DMS 273 (cell line): Measurements from ENCODE around the gene SLC3A2.
"Not testable (repeated sequence)": the region's sequence is repeated elsewhere in the genome, so short reads cannot be mapped to it uniquely, and the experiment has no call there.

Experiments
- DNase-seq: peaks from one replicate; lab custom pipeline; 2025; ENCODE audit not compliant: unreplicated experiment; lab: John Stamatoyannopoulos, UW

The SLC3A2 gene

DNA sequence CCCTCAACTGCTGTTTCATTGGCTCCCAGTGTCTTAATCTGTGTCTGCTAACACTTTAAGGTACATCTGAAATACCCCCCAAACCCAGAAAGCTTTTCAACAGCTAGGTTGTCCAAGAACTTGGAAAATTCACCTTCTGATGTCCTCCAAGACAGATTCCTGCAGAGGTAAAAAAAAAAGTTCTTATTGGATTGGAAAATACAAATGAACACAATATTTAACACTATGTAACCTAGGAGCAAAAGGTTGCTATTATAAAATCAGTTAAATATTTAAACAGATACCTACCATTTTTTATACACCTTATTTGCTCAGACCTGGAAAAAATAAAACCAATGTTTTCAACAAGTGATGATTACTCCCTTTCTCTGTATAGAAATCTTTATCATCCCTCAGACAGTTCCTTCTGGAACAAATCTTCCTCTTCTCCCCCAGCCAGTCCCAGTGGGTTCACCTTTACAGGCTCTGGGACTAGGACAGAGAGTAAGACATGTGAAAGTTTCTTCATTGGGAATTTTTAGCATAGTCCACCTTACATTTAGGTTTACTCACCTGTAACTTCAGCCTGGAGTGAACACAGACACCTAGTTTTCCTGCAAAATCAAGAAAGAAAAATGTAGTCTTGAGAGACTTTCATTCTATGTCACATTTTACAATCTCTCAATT lies 28.0 kb upstream of the SLC3A2 start:
- peak; percentile 49 for DNase-seq

DNA sequence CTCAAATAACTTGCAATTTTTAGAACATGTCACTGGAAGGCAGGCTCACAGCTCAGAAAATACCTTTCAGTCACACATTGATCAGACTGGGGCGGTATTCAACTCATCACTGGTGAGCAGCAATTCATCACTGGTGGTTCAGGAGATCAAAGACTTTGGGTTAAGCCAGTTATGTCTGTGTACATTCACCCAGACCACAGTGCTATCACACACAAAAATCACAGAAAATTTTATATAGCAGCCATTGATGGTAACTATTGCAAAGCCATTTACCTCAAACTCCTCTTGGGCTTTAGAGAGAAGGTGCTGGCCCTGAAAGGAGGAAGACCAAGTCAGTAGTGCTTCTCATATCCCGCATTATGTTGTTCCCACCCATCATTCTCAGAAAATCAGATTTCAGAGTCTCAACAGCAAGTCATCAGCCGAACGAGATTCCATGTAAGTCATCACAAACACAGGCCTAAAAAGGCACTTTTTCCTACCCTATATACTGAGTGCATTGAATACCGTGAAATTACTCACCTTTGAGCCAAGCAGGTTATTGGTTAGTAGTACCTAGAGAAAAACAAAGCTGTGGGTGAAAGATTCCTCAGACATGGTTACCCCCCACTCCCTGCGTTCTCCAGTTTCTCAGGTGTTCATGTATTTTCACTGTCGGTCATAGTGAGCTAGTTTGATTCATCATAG lies 27.3 kb upstream of the SLC3A2 start:
- no peak for DNase-seq

DNA sequence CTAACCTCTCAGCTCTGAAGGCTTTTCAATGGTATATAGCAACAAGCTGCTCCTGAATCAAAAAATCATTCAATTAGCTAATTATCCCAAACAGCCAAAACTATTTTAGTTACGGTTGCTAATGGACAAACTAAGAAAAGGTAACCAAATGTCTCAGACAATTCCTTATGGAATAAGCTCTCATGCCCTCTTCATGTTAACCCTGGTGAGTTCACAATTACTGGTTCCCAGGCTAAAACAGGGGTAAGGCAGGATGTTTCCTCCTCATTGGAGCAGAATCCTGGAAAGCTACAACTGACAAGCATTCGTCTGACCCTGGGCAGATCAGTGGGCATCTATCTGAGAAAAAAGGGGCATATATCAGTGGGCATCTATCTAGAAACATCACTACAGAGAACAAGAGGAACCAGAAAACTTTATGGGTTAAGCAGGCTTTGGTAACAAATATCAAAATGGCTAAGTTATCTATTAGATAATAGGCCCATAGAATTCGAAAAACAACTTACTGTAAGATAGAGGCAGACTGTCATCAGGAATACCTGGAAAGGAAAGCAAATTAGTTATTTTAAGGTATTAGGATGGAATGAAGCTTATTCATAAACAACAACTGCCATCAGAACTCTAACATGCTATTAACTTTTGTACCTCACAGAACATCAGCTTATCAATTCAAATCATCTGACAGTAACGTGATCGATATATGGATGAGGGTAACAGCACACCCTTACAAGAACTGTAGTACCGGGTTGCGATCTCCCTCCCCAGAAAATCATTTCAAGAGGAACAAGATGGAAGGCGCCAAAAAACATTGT lies 26.5 kb upstream of the SLC3A2 start:
- no peak for DNase-seq

DNA sequence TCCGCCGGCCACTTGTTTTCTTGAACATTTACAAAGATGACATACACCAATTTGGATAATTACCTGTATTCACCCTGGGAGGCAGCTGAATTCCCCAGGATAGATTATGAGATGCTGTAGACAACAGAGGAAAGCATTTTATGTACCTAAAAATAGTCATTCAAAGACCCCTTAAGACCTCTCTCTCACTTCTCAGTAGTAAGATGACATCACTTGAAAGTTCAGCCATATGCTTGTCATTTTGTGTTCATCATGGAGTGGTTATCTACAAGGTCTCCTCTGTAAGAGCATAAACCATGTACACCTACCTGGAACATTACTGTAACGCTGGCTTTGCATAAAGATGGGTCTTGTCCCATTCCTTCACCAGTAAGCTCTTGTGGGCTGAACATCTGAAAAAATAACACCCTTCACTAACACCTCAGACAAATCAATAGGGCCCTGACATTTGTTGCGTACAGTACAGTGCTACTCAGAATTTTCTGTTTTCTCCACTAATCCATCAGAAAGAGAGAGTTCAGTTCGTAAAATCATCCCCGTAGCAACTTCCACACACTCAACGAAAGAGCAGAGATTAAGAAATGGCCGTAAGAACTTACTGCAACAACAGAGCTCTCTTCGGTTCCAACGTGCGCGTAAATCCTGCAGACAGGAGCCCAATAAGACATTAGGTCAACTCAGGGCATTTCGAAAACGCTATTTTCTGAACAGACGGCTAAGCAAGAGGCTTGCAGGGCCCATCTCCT lies 25.7 kb upstream of the SLC3A2 start:
- DNase-seq = no peak

DNA sequence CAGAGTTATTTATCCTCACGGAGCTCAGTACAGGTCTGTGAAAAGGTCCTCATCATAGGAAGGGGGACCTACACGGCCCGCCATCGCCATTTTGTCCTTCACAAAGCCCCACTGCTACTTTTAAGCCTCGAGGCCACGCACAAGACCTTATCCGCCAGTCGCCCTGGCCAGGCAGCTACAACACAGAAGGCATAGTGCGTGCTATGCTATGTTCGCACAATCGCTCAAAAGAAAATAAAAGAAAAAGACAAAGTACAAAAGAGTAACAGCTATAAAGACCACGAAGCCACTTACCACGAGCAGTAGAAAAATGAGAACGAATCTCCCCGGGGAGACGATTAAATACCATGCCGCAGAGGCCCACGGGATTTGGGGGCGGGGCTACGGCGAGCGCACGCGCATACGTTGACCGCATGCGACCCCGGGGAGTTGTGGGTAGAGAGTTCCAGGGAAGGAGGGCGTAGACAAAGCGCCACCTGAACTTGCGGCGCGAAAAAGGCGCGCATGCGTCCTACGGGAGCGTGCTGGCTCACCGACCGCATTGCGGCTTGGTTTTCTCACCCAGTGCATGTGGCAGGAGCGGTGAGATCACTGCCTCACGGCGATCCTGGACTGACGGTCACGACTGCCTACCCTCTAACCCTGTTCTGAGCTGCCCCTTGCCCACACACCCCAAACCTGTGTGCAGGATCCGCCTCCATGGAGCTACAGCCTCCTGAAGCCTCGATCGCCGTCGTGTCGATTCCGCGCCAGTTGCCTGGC lies 24.9 kb upstream of the SLC3A2 start:
- peak; percentile 97 for DNase-seq

DNA sequence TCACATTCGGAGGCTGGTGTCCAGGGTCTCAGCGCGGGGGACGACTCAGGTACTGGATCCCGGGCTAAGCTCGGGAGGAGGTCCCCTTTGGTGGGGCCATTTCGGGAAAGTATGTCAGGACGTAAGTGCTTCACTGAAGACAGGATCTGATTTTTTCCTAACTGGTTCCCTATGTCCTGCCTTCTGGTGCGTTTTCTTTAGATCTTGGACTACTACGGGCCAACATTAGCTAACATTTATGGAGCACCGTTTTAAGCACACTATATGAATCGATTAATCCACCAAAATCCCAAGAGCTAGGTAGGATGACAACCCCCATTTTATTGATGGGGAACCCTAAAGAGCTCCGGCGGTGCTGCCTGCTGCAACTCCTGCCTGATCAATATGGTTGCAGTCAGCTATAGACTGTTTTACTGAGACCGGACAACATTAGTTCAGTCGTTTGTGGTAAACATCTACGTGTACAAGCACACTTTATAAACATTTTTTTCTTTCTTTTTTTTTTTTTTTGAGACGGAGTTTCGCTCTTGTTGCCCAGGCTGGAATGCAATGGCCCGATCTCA lies 24.3 kb upstream of the SLC3A2 start:
- peak; percentile 47 for DNase-seq

DNA sequence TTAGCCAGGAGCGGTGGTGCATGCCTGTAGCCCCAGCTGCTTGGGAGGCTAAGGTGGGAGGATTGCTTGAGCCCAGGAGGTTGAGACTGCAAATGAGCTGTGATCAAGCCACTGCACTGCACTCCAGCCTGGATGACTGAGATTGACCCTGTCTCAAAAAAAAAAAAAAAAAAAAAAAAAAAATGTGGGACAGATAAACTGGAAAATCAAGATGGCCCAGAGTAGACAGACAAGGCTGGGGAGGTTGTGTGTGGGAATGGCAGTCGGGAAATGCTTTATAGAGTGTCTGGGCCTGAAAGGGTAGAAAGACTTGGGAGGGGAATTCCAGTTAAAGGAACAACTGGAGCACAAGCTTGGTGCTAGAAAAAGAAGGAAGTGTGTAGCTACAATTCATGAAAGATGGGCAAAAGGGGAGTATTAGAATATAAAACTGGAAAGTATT lies 23.1 kb upstream of the SLC3A2 start:
- DNase-seq = peak; percentile 36

DNA sequence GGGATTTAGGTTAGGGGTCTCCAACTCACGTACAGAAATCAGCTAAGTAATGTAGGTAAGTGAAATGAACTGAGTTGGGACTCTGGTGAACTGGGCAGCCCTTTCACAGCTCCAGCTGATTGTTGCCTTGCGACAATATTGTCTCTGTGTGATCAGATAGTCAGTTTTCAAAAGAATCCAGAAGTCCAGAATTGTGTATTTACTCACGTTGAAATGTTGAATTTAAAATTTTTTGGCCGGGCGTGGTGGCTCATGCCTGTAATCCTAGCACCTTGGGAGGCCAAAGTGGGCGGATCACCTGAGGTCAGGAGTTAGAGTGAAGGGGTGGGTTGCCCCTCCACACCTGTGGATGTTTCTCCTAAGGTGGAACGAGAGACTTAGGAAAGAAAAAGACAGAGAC lies 22.5 kb upstream of the SLC3A2 start:
- DNase-seq = no peak

DNA sequence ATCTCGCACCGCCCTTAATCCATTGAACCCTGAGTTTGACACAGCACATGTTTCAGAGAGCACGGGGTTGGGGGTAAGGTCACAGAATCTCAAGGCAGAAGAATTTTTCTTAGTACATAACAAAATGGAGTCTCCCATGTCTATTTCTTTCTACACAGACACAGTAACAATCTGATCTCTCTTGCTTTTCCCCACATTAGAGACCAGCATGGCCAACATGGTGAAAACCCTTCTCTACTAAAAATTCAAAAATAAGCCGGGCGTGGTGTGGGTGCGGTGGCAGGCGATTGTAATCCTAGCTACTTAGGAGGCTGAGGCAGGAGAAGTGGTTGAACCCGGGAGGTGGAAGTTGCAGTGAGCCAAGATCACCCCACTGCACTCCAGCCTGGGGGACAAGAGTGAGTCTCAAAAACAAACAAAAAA lies 21.4 kb upstream of the SLC3A2 start:
- DNase-seq = not testable (repeated sequence)

DNA sequence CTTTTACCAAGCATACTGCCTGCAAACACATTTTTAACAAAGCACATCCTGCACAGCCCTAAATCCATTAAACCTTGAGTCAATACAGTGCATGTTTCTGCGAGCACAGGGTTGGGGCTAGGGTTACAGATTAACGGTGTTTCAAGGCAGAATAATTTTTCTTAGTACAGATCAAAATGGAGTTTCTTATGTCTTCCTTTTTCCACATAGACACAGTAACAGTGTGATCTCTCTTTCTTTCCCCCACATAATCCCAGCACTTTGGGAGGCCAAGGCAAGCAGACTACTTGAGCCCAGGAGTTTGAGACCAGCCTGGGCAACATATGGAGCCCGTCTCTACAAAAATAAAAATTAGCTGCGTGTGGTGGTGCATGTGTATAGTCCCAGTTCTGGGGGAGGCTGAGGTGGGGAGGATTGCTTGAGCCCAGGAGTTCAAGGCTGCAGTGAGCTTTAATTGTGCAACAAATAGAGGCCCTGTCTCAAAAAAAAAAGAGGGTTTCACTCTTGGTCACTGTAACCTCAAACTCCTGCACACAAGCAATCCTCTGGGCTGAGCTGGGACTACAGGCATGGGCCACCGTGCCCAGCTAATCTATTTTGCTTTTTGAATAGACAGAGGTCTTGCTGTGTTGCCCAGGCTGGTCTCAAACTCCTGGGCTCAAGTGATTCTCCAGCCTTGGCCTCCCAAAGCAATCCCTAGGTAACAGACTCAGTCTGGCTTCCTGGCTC lies 19.7 kb upstream of the SLC3A2 start:
- peak; percentile 45 for DNase-seq

DNA sequence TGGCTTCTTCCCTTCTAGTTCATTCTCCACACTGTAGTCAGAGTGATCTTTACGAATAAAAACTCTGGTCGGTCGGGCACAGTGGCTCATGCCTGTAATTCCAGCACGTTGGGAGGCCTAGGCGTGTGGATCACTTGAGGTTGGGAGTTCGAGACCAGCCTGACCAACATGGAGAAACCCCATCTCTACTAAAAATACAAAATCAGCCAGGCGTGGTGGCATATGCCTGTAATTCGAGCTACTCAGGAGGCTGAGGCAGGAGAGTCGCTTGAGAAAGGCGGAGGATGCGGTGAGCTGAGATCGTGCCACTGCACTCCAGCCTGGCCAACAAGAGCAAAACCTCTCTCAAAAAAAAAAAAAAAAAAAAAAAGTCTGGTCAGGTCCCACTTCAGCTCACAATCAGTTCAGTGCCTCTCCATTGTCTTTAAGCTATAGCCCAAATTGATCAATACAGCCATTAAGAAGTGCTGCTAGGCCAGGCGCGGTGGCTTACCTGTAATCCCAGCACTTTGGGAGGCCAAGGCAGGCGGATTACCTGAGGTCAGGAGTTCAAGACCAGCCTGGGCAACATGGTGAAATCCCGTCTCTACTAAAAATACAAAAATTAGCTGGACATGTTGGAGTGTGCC lies 19.0 kb upstream of the SLC3A2 start:
- peak; percentile 39 for DNase-seq

DNA sequence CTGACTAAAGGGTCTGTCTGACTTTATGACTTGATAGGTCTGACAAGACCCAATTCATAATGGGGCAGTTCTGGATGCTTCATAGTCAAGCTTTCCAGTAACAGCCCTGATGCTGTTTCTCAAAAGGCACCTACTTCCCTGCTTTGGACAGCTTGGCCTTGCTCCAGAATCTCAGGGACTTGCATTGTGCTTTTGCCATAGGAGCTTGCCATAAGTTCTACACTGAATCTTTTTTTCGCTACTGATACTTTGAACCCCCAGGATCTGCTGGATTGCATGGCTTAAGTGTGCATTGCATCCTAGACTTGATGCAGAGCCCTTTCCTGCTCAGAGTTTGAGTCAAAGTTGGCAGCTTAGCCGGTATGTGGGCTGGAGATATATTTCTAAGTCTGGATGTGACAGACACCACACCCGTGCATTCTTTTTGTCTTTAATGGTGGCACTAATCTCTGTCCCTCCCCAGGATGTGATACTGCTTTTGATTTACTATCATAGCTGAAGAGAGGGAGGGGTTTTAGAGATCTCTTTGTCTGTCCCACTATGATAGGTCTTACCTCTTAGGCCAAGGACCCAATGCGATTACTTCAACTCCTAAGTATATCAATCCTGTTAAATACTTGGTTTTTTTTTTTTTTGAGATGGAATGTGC lies 16.9 kb upstream of the SLC3A2 start:
- DNase-seq = no peak

DNA sequence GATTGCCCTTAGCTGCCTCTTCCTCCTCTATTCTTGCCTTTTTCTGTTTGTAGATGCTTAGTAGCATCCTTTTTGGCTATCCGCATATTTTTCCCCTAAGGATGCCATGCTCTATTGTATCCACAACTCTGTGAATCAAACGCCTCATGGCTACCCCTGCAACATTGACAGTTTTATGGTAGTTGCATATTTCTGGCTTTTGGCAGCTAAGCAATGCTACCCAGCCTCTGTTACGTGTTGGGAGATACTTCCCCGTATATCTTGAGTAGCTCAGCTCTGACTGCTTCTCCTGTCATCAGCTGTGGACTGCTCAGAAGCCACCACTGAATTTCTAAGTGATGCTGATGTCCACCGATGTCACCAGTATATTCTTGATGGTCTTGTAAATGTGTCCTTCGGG lies 15.1 kb upstream of the SLC3A2 start:
- DNase-seq = no peak

DNA sequence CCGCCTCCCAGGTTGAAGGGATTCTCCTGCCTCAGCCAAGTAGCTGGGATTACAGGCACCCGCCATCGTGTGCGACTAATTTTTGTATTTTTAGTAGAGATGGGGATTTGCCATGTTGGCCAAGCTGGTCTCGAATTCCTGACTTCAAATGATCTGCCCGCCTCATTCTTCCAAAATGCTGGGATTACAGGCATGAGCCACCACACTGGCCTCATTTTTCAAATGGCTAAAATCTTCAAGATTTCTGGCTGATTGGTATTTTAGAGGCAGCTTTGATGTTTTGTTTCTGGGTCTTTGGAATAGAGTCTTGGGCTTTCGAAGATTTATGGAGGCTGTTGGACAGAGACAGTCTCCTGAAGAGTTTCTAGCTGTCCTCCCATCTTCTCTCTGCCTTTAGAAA lies 5.8 kb upstream of the SLC3A2 start:
- DNase-seq = no peak

DNA sequence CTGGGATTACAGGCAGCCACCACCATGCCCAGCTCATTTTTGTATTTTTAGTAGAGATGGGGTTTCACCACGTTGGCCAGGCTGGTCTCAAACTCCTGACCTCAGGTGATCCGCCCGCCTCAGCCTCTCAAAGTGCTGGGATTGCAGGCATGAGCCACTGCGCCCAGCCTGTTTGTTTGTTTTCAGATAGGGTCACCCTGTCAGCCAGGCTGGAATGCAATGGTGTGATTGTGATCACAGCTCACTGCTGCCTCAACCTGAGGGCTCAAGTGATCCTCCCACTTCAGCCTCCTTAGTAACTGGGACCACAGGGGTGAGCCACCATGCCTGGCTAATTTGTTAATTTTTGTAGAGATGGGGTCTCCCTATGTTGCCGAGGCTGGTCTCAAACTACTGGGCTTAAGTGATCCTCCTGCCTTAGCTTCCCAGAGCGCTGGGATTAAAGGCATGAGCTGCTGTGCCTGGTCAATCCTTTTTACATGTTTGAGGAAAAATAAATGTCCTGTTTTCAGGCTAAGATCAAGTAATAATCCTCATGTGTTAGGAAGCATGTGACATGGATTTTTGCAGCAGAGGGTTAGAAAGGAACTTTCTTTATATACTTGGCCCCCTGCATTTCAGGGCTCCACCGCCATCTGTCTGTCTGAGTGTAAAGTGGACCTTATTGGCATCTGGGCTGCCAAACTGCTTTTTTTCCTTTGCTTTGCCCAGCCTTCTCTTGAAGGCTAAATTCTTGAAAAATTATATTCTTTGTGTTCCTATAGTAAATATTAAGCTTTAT lies 4.8 kb upstream of the SLC3A2 start:
- DNase-seq = peak; percentile 71

DNA sequence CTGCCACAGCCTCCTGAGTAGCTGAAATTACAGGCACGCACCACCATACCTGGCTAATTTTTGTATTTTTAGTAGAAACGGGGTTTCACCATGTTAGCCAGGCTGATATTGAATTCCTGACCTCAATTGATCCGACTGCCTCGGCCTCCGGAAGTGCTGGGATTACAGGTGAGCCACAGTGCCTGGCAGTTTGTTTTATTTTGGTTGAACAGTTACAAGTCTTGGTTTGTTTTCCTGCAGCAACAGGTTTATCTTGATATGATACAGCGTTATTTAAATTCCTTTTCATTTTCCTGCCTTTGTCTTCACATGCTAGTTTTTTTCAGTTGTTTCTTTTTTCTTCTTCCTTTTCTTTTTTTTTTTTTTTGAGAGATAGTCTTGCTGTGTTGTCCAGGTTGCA lies 4.0 kb upstream of the SLC3A2 start:
- no peak for DNase-seq

DNA sequence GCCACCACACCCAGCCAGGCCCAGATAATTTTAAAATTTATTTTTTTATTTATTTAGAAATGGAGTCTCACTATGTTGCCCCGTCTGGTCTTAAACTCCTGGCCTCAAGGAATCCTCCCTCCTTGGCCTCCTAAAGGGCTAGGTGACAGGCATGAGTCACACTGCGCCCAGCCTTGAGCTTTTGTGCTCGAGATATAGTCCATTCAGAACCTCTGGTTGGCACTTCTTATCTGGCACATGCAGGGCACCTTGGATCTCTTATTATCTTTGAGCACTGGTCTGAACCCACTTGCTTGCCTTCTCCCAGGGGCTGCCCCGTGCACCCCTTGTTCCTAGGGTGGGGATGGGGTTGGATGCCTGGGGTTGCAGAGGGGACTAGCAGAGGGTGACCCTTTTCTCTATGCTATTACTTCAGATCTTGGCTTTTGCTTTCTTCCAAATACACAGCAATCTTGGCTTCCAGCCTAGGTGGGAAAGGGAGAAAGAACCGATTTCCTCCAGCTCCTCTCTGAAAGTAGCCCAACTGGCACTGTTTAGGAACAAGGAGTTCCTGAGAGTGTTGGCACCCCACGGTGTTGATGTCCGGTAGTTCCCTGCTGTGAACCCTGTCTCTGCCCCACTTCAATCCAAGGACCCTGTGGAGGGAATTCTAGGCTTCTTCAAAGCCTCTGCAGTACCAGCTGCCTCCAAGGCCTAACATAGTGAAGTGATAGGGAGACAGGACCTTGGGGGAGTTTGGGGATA lies 1.3 kb upstream of the SLC3A2 start:
- peak; percentile 38 for DNase-seq
